Forelimb muscle (tissue), 1 donor: Measurements from ENCODE around the gene CHMP3. TPM values are rescaled to one million over a fixed set of nuclear protein-coding genes. Genes with fewer than 3 reads are reported as not detected.
"Not testable (repeated sequence)": the region's sequence is repeated elsewhere in the genome, so short reads cannot be mapped to it uniquely, and the experiment has no call there.

Experiments used
- DNase-seq: peaks from one replicate; pipeline ENCODE4 v3.0.0-alpha.2; 2013; ENCODE audit warnings: low read depth
- polyA plus RNA-seq: library from polyadenylated mRNA; unstranded; fragments of 120-200 nt; gene quantifications from one replicate; pipeline ENCODE4 v1.2.1, GENCODE V29; 2013; ENCODE audit not compliant: insufficient read length

Gene CHMP3
- polyA plus RNA-seq, result 141 TPM

GRCh38 chr2:86562922-86563649, at the start of gene CHMP3:
Gene CHMP3, minus strand, starts transcription at chr2:86563443. Its CDS starts 95 bp downstream, at chr2:86563348.
- peak; percentile 98 for DNase-seq

DNA sequence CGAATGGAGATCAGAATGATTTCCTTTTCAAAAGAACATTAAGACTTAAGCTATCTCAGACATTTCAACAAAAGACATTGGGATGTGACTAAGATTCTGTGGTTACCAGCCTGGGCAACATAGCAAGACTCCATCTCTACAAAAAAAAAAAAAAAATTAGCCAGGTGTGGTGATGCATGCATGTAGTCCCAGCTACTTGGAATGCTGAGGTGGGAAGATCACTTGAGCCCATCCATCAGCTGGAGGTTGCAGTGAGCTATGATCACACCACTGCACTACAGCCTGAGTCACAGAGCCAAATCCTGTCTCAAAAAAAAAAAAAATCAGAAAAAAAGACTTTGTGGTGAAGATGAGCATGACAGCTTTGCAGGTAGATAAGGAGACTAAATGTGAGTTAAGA, 47.6 kb upstream of the CHMP3 start:
- DNase-seq, result no peak

- DNase-seq, result no peak
Measured at GRCh38 chr2:86608832-86609410, 45.7 kb upstream of the CHMP3 start.

GRCh38 chr2:86603905-86604304, 40.7 kb upstream of the CHMP3 start:
- DNase-seq, result no peak

GRCh38 chr2:86598966-86599365, 35.7 kb upstream of the CHMP3 start:
- no peak for DNase-seq

DNA sequence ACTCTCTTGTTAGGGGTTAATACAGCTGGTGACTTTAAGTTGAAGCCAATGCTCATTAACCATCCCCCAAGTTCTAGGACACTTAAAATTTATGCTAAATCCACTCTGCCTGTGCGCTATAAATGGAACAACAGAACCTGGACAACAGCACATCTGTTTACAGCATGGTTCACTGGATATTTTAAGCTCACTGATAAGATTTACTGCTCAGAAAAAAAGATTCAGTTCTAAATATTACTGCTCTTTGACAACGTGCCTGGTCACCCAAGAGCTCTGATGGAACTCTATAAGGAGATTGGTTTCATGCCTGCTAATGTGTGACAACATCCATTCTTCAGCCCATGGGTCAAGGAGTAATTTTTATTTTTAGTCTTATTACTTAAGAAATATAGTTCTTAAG, 32.9 kb upstream of the CHMP3 start:
- DNase-seq, result no peak

DNA sequence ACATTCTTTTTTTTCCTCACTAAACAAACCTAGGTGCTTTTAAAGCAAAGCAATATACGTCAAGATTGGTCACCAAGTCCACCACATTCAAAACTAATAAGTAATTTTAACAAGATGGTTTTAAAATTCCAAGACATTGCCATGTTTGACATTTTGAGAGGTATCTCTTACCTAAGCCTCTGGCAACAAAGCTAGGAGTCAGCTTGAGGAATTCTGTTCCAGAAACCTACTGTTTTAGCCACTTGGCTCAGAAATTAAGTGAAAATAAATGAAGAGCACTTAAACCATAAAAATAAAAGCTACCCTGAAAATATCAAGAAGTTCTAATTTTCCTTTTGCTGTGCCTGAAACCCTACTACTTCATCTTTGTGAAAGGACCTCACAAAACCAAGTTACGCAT, 30.0 kb upstream of the CHMP3 start:
- no peak for DNase-seq

GRCh38 chr2:86592547-86593230, 29.4 kb upstream of the CHMP3 start:
- DNase-seq, result no peak

DNA sequence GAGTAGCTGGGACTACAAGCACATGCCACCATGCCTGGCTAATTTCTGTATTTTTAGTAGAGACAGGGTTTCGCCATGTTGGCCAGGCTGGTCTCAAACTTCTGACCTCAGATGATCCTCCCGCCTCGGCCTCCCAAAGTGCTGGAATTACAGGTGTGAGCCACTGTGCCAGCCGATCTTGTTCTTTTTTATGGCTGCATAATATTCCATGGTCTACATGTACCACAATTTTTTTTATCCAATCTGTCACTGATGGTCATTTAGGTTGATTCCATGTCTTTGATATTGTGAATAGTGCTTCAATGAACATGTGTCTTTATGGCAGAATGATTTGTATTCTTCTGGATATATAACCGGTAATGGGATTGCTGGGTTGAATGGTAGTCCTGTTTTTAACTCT, 26.5 kb upstream of the CHMP3 start:
- DNase-seq, result not testable (repeated sequence)

- no peak for DNase-seq
Measured at GRCh38 chr2:86584151-86584913, 21.1 kb upstream of the CHMP3 start.

DNA sequence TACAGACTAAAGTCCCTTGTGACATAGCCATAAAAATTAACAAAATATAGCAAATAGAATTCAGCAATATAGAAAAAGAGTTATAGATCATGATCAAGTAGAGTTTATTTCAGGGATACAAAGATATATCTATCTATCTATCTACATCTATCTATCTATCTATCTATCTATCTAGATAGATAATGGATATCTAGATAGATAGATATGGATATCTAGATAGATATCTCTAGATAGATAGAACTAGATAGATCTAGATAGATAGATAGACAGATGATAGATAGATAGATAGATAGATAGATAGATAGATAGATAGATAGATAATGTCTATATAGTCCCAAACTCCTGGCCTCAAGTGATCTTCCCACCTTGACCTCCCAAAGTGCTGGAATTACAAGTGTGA, 17.3 kb upstream of the CHMP3 start:
- DNase-seq, result no peak

GRCh38 chr2:86577817-86578456, 14.7 kb upstream of the CHMP3 start:
- no peak for DNase-seq

DNA sequence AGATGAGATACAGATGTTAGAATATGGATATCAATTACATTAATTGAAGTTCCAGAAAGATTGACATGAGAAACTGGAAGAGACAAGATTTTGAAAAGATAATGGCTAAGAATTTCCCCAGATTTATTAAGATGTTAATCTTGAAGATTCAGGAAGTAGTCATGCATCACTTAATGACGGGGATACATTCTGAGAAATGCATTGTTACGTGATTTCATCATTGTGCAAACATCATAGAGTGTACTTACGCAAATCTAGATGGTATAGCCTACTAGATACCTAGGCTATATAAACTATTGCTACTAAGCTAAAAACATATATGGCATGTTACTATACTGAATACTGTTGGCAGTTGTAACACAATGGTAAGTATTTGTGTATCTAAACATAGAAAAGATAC, 6.8 kb upstream of the CHMP3 start:
- DNase-seq, result no peak

DNA sequence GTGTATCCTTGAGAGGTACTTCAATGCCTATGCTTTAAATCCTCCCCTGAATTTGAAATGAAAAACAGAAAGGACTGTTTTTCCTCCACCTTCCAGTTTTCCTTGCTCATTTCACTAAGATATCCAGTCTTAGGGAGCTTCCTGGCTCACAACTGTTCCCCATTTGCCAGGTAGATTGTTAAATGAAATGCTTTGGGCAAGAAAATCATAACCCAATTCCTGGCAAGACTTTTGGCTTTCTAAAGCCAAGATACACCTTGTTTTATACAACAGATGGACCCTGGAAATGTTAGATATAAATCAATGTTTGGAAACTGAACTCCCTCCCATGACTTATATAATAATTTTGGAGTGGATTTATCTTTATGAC, 3.6 kb upstream of the CHMP3 start:
- no peak for DNase-seq

- DNase-seq, result no peak
Measured at GRCh38 chr2:86566158-86566820, 3.0 kb upstream of the CHMP3 start.

GRCh38 chr2:86563650-86564061, 413 bp upstream of the CHMP3 start:
- DNase-seq, result no peak

DNA sequence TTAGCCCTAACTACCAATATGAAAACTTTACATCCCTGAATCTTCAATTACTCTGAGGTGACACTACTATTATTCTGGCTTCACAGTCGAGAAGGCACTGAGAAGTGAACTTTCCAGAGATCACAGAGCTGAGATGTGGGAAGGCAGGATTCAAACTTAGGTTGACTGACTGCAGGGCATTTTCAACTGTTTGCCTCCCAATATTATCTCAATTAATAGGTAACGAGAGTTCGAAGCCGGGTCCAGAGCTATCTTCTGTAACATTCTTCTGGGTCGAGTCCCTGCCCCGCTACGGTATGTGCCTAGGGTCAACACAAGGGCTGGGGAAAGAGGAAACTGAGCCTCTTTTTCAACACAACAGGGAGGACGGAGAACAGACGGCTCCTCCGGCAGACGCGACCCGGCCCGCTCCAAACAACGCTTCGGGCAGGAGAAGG, 740 bp downstream of the CHMP3 start:
- no peak for DNase-seq

GRCh38 chr2:86557836-86558235, 5.4 kb downstream of the CHMP3 start:
- no peak for DNase-seq

DNA sequence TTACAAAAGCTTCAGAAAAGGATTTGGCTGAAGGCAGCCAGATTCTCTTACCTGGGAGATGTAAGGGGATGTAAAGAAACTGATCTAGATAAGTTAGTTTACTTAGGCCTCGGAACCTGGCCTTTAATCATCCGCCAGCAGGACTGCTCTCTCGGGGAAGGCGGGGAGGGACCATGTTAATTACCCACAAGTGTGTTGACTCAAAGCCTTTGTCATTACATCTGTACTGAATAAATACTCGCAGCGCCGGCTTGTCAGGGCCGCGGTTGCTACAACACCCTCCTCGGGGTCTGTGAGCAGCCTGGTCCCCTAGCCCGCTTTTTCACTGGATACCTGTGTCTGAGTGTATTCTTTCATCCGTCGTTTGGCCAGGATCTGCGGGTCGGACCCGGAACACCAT, 6.7 kb downstream of the CHMP3 start:
- no peak for DNase-seq

DNA sequence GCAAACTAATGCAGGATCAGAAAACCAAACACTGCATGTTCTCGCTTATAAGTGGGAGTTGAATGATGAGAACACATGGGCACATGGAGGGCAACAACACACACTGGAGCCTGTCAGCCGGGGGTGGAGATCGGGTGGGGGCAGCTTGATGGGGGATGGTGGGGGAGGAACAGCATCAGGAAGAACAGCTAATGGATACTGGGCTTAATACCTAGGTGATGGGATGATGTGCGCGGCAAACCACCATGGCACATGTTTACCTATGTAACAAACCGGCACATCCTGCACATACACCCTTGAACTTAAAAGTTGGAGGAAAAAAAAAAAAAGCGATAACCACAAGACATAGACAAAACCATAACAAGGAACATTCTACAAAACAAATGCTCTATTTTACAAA, 10.4 kb downstream of the CHMP3 start:
- no peak for DNase-seq
